Chondrocyte (in vitro differentiated cells): ENCODE measurements around the gene KMT2A. TPM values are rescaled to one million over a fixed set of nuclear protein-coding genes. Genes with fewer than 3 reads are reported as not detected.

ENCODE experiments used
- DNase-seq: peaks from one replicate; pipeline ENCODE4 v3.0.0; 2021; ENCODE audit warnings: mixed read lengths, low spot score
- H3K27ac Mint-ChIP-seq: one replicate; pipeline ENCODE4 v1.8.0; 2021; ENCODE audit warnings: mild to moderate bottlenecking, moderate library complexity, mixed read lengths; ENCODE audit not compliant: unreplicated experiment
- H3K27me3 Mint-ChIP-seq: 2 replicates; pipeline ENCODE4 v1.8.0; 2021; ENCODE audit warnings: low read depth, mixed read lengths
- H3K36me3 Mint-ChIP-seq: 2 replicates; pipeline ENCODE4 v1.8.0; 2021; ENCODE audit warnings: low read depth, mixed read lengths
- H3K4me1 Mint-ChIP-seq: 2 replicates; pipeline ENCODE4 v1.8.0; 2021; ENCODE audit warnings: low read depth, mild to moderate bottlenecking, mixed read lengths
- H3K4me3 Mint-ChIP-seq: one replicate; pipeline ENCODE4 v1.8.0; 2021; ENCODE audit warnings: mild to moderate bottlenecking, moderate library complexity, mixed read lengths; ENCODE audit not compliant: unreplicated experiment
- H3K9me3 Mint-ChIP-seq: 2 replicates; pipeline ENCODE4 v1.8.0; 2021; ENCODE audit warnings: low read depth, mixed read lengths
- total RNA-seq: library from RNA; stranded (reverse); gene quantifications from 3 replicates; pipeline ENCODE4 v1.2.1, GENCODE V29; 2021
- TF ChIP-seq, protein P1 (sequence below): fragments of 200-600 bp; sonication (generic); IDR thresholded peaks from 2 replicates; pipeline ENCODE4 v1.5.0; 2021; ENCODE audit warnings: antibody characterized with exemption, mild to moderate bottlenecking, moderate library complexity

The KMT2A gene
- total RNA-seq, 1 donor from 2014 or later = 40.3 TPM

DNA sequence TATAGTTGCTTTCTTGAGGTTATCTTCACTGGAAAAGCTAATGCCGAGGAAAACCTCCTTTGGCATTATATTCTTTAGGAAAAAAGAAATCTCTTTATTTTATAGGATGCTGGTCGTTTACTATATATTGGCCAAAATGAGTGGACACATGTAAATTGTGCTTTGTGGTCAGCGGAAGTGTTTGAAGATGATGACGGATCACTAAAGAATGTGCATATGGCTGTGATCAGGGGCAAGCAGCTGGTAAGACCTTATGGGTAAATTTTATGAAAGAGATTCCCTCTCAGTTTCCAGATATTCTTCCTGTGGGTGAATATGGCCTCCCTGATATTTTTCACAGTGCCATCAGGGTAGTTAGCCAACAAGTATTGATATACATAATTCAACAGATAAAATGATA is 61.5 kb downstream of the KMT2A start:
- no peak overlapping the region for H3K27ac Mint-ChIP-seq
- H3K9me3 Mint-ChIP-seq = no peaks in the 10 kb centered on the region
- no peak for DNase-seq
- H3K4me1 Mint-ChIP-seq = peaks cover 3% of the 10 kb centered on the region
- TF ChIP-seq, protein P1, sequence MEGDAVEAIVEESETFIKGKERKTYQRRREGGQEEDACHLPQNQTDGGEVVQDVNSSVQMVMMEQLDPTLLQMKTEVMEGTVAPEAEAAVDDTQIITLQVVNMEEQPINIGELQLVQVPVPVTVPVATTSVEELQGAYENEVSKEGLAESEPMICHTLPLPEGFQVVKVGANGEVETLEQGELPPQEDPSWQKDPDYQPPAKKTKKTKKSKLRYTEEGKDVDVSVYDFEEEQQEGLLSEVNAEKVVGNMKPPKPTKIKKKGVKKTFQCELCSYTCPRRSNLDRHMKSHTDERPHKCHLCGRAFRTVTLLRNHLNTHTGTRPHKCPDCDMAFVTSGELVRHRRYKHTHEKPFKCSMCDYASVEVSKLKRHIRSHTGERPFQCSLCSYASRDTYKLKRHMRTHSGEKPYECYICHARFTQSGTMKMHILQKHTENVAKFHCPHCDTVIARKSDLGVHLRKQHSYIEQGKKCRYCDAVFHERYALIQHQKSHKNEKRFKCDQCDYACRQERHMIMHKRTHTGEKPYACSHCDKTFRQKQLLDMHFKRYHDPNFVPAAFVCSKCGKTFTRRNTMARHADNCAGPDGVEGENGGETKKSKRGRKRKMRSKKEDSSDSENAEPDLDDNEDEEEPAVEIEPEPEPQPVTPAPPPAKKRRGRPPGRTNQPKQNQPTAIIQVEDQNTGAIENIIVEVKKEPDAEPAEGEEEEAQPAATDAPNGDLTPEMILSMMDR = no peak
- H3K4me3 Mint-ChIP-seq = no peak overlapping the region
- H3K27me3 Mint-ChIP-seq = no peaks in the 10 kb centered on the region
- H3K36me3 Mint-ChIP-seq = peaks cover 49% of the 10 kb centered on the region

DNA sequence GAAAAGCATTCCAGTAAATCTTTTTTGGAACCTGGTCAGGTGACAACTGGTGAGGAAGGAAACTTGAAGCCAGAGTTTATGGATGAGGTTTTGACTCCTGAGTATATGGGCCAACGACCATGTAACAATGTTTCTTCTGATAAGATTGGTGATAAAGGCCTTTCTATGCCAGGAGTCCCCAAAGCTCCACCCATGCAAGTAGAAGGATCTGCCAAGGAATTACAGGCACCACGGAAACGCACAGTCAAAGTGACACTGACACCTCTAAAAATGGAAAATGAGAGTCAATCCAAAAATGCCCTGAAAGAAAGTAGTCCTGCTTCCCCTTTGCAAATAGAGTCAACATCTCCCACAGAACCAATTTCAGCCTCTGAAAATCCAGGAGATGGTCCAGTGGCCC is 66.9 kb downstream of the KMT2A start:
- no peaks in the 10 kb centered on the region for H3K27me3 Mint-ChIP-seq
- H3K36me3 Mint-ChIP-seq = peaks cover 65% of the 10 kb centered on the region
- no peak overlapping the region for H3K4me3 Mint-ChIP-seq
- TF ChIP-seq, protein P1 = no peak
- H3K27ac Mint-ChIP-seq = no peak overlapping the region
- no peak for DNase-seq
- no peaks in the 10 kb centered on the region for H3K4me1 Mint-ChIP-seq
- H3K9me3 Mint-ChIP-seq = no peaks in the 10 kb centered on the region

DNA sequence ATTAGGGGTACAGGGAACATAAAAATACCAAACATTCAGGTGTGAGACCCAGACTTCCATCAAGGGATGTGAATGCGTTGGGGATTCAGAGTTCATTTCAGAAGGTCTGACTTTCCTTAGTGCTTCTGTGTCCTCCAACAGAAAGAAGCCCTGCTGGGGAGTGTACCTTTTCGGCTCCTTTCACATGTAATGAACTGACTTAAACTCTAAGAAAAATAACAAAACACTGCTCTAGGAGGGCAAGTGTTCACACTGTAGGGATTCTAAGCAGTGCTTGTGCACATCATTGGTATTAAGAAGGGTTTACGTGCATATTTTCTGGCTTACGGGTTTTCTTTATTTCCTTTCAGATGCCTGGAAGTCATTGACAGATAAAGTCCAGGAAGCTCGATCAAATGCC is 75.3 kb downstream of the KMT2A start:
- Mint-ChIP-seq H3K4me3 (no peak overlapping the region), H3K27ac (no peak overlapping the region), H3K4me1 (no peaks in the 10 kb centered on the region), H3K36me3 (peaks cover 37% of the 10 kb centered on the region), H3K9me3 (no peaks in the 10 kb centered on the region), H3K27me3 (no peaks in the 10 kb centered on the region)
- no peak for DNase-seq
- TF ChIP-seq, protein P1 = no peak

- Mint-ChIP-seq H3K4me3 (no peak overlapping the region), H3K4me1 (no peaks in the 10 kb centered on the region), H3K27me3 (no peaks in the 10 kb centered on the region), H3K9me3 (no peaks in the 10 kb centered on the region), H3K27ac (no peak overlapping the region), H3K36me3 (peaks cover 37% of the 10 kb centered on the region)
- DNase-seq = no peak
- TF ChIP-seq, protein P1 = no peak
Measured at GRCh38 chr11:118514103-118514502, 77.8 kb downstream of the KMT2A start.

GRCh38 chr11:118519549-118519948 is 83.3 kb downstream of the KMT2A start:
- Mint-ChIP-seq H3K4me3 (no peak overlapping the region), H3K9me3 (no peaks in the 10 kb centered on the region), H3K36me3 (peaks cover 42% of the 10 kb centered on the region), H3K4me1 (no peaks in the 10 kb centered on the region), H3K27ac (no peak overlapping the region), H3K27me3 (no peaks in the 10 kb centered on the region)
- TF ChIP-seq, protein P1 = no peak
- DNase-seq = no peak
